HG03575 (cell line): ENCODE results near the gene DSCAM.
"Not testable (repeated sequence)": the region's sequence is repeated elsewhere in the genome, so short reads cannot be mapped to it uniquely, and the experiment has no call there.

Experiments
- ATAC-seq: cut with Tn5 transposase; IDR thresholded peaks from one replicate; pipeline ENCODE4 v1.9.1; 2021; ENCODE audit not compliant: unreplicated experiment, insufficient number of reproducible peaks, low FRiP score; ENCODE audit errors: extremely low read depth

The DSCAM gene

DNA sequence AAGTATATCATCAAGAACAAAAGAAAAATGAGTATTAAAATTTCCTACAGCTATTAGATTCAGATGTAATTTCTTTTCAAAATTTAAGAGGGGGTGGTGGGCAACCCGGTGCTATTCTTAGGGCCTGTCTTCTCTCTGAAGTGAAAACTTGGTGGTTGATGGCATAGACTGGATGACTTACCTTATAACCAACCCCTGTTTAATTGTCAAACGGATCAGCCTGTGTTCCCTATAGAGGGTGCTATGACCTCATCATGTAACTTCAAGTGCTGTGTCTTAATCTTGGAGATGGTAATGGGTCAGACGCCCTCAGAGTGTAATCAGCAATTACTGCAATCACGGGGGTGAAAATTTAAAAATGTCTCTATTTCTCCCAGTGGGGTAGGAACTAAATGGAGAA is 803.5 kb downstream of the DSCAM start:
- ATAC-seq = no peak

DNA sequence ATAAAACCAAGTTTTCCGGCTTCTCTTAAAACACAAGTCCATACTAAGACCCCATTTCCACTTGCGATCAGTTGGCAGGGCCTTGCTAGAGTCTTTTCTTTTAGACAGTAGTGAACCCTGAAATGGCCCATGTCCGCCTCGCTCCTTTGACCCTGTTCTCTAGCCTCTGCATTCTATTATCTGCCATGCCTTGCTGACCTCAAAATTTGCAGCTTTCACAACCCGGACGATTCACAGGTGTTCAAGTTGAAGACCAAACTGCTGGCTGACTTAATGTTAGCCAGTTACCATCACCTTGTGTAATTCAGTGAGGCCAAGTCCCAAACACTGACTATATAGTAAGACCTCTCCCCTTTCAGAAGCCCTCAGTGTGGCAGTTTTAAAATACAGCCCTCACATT is 805.5 kb downstream of the DSCAM start:
- no peak for ATAC-seq

DNA sequence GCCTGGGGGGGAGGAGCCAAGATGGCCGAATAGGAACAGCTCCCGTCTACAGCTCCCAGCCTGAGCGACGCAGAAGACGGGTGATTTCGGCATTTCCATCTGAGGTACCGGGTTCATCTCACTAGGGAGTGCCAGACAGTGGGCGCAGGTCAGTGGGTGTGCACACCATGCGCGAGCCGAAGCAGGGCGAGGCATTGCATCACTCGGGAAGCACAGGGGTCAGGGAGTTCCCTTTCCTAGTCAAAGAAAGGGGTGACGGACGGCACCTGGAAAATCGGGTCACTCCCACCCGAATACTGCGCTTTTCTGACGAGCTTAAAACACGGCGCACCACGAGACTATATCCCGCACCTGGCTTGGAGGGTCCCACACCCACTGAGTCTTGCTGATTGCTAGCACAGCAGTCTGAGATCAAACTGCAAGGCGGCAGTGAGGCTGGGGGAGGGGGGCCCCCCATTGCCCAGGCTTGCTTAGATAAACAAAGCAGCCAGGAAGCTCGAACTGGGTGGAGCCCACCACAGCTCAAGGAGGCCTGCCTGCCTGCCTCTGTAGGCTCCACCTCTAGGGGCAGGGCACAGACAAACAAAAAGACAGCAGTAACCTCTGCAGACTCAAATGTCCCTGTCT is 813.7 kb downstream of the DSCAM start:
- not testable (repeated sequence) for ATAC-seq

DNA sequence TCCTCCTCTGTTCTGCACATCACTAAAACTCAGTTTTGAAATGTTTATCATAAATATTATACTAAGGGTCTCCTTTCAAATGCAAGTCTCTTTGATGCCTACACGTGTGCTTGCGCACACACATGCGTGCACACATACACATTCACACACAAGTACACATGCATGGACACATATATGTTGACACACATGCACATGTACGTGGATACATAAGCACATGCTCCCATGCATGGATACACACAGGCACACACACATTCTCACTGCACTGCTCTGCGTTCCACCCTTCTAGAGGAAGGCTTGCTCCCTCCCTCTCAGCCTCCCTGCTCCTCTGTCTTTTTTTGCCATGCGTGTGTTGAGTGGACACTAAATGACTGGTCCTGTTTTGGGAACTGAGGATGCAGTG is 817.1 kb downstream of the DSCAM start:
- no peak for ATAC-seq

DNA sequence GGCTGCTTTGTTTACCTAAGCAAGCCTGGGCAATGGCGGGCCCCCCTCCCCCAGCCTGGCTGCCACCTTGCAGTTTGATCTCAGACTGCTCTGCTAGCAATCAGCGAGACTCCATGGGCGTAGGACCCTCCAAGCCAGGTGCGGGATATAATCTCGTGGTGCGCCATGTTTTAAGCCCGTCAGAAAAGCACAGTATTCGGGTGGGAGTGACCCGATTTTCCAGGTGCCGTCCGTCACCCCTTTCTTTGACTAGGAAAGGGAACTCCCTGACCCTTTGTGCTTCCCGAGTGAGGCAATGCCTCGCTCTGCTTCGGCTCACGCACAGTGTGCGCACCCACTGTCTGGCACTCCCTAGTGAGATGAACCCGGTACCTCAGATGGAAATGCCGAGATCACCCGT is 818.6 kb downstream of the DSCAM start:
- not testable (repeated sequence) for ATAC-seq

DNA sequence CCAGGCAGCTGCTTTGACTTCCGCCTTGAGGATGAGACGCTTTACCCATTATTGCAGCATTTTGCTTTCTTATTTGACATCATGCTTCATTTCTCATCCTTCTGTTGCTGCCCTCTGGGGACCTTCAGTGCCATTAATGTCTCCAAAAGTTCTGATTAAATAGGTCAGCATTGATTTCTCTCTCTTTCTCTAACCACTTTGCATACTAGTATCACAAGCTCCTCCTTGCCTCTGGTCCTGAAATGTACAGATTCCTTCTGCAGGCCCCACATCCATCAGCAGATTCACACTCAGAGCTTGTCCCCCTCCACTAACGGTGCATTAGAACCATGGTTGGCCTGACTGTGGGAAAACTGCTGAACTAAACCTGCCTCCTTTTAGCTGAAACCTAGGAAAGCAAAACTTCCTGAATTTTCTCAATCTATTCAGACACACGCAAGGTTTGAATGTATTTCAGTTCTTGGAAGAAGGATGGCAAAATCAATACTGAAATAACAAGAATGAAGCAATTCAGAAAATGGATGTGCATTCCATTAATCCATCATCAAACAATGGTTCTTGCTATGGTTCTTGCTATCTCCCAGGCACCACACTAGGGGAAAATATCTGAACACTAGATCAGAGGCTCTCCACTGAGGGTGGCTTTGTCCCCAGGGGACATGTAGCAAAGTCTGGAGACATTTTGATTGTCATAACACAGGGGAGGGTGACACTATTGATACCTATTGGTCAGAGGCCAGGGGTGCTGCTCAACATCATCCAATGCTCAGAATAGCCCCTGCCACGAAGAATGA is 825.2 kb downstream of the DSCAM start:
- ATAC-seq = no peak

DNA sequence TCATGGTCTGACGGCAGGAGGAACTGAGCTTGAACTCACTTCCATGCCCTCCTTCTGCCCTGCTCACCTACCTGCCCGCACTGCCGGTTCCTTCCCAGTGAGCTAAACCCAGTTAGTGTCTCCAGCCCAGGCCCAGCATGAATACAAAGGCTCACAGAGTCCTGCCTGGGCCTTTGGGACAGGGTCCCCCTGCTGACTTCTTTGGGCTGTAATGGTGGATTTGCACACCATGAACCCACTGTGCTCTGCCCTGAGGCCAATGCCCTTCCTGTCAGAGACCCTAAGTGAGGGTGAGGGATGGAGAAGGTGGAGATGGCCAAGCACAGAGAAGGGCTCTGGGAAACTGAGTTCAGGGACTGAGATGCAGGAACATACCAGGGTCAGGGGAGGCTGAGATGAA is 826.3 kb downstream of the DSCAM start:
- no peak for ATAC-seq

DNA sequence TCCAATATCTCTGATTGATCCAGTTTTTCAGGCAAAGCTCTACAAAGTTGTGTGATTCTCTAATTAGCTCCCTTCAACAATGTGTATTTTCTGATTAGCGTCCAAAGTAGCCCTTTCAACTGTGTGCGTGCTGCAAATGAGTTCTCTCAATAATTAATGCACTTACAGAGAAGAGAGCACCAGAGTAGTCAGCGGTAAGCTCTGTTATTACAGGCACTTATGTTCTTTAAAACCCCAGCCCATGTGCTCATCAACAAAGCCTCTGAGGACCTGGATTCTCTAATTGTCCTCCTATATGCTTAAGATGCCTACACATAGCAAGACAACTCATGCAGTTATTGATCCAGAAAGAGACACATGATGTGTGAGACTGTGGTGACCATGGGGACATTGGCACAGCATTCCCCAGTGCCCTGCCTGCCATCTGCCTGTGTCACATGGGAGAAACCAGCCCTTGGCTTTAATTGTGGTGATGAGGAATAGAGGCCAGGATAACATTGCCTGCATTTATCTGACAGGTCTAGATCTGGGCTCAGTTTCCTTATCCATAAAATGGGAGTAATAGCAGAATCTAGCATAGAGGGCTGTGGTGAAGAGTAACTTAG is 828.0 kb downstream of the DSCAM start:
- no peak for ATAC-seq

DNA sequence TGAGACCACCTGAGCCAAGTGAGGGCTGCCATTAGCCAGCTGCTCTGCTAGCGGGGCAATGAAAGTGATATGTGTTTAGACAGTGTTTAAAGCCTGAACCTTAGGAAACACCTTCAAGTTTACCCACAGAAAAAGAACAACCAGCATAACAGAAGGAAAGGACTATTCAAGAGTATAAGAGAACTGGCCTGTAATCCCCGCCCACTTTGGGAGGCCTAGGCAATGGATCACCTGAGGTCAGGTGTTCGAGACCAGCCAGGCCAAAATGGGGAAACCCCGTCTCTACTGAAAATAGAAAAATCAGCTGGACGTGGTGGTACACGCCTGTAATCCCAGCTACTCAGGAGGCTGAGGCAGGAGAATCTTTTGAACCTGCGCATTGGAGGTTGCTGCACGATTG is 830.3 kb downstream of the DSCAM start:
- no peak for ATAC-seq

DNA sequence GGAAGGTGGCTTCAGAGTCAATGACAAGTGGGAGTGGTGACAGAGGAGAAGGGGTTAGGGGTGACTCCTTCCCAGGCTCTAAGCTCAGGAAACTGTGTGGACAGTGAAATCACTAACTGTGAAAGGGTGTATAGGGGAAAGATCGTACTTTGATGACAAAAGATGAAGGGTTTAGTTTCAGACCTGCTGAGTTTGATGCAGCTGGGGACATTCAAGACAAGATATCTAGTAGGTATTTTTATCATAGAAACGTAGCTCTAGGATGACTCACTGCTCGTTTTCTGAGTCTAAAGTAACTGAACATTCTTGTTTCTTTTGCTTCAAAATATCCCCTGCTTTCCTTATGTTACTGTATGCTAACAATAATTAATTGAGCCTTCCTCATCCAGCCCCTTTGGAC is 830.7 kb downstream of the DSCAM start:
- ATAC-seq = no peak

DNA sequence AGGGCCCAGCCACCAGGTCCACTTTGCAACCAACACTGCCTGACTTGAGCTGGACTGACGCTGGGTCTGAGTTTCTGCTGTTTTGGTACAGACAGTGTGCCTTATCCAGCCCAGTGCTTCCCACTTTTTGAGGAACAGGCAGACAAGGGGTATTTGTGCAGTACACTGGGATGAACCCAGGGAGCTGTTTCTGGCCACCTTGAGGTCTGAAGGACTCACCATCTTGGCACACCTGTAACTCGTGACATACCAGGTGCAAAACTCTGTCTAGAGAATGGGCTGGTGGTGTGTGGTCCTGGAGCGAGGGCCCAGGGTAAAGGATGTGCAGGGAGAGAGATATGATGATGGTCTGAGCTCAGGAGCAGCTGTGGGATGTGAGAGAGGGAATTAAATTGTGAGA is 831.1 kb downstream of the DSCAM start:
- ATAC-seq = no peak

DNA sequence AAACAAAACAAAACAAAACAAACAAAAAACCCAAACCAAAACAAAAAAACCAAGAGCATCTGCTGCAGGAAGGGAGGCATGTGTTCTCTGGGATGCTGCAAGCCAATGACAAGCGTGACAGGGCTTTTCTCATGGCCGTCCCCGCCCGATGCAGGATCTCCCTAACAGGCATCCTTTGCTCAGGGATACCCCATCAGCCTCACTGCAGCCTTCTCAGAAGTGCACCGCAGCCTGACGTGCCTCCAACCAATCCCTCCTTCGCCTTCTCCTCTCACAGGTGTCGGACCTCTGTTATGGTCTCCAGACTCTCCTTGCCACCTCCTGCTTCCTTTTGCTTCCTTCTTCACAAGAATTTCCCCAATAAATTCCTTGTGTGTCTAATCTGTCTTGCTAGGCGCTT is 832.6 kb downstream of the DSCAM start:
- no peak for ATAC-seq

DNA sequence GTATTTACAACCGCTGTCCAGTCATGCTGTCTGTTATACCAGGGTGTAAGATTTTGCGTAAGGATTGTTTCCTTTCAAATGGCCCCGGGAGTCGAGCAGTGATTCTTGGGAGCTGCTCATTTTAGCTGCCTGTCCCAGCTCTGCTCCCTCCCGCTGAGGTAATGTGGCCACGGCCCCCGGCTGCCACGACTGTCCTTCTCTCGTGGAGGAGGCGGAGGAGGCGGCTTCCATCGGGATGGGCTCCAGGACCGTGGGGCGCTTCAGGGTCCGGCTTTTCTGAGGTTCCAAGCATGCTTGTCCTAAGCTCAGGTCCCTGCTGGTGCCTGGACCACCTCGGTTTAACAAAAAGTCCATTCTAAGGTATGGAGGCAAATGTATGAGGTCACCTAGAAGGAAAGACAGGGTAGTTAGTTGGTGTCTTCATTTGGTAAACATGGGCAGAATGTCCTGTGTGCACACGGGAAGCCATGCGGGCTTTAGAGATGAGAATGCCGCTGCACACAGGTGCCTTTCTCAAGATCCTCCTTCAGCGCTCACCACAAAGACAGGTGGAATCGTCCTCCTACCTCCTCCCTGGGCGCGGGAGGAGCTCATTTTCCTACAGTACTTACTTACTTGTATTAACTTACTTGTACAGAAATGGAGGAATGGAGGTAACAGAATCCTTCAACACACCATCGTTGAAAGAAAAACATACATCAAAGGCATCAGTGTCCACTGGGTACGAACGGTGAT is 833.8 kb downstream of the DSCAM start:
- ATAC-seq = no peak

DNA sequence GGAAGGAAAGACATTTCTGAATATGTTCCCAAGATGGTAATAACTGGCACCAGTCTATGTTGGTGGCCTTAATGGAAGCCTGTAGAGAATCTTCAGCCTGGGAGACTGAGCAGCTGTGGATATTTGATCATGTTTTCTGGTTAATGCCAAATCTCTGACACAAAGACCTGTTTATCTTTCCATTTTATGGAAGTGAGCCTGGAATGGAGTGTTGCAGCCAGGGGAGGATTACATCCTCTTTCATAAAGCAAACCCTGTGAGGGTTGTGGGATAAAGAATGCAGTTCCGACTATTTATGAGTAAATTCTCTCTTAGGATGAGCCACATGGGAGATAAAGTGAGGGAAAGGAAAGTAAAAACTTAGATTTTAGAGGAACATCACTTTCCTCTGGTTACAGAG is 835.6 kb downstream of the DSCAM start:
- ATAC-seq = no peak

DNA sequence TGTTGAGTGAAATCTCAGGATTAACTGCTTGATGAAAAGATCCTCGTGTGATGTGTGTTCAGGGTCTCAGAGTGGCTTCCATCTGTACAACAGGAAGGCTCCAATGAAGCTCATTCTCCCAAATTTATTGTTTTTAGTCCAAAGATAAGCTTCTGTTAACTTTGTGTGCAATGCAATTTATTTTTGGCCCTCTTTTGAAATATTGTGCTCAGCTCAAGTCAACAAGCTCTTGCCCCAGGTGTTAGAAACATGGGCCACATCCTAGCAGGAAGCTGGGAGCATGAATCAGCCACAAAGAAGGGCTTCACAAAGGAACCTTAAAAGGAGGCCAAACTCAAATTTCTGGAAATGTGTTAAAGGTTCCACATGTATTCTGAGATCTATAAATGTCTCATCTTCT is 844.0 kb downstream of the DSCAM start:
- no peak for ATAC-seq

DNA sequence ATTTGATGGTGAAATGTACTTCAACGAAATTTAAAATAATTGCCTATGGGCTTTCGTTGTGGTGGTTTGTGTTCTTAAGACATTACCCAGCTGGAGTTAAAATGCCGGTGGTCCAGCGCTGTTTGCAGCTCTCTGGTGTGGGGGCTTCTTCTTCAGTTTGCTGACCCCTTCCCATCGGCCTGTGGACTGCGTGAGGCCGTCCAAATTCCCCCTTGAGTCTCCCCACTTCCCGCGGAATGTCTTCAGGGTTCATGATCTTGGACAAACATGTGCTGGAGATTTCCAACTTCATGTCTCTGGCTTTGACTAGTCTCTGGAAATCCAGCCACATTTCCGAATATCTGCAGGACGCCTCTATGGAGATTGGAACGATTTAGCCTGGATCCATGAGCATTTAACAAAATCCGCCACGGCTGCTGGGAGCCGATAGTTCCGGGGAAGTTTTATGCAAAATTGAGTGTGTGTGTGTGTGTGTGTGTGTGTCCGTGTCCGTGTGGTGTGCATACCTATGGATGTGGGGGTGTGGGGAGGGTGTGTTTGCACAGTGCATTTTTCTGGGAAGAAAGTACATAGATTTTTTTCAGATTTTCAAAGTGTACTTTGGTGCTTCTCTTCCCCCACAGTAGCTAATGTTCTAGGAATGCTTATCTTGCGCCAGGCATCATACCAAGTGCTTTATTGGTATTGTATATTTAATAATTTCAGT is 862.5 kb downstream of the DSCAM start:
- ATAC-seq = no peak

DNA sequence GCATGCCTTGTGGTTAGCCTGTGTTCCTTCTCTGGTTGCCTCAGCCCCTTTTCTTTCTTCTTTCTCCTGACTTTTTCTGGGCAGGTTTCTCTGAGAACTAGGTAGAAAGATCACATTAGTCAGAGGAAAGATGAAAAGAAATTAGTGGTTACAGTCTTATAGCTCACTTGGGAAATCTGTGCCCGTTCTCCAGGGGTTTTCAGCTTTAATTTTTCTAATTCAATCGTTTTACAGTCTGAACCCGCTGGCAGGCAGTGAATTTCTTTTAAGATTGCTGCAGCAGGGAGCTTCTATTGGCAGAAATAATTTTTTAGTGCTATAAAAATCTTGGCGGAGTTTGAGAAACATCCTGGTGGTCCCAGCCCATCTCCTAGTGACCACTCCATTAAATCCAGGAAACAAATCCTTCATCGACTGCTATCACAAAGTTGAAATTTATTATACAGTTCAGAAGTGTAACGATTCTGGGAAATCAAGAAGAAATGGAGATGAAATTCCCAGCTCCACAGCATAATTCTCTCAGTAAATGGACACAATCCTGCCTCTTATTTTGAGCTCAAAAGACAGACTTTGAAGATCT is 866.6 kb downstream of the DSCAM start:
- ATAC-seq = no peak

DNA sequence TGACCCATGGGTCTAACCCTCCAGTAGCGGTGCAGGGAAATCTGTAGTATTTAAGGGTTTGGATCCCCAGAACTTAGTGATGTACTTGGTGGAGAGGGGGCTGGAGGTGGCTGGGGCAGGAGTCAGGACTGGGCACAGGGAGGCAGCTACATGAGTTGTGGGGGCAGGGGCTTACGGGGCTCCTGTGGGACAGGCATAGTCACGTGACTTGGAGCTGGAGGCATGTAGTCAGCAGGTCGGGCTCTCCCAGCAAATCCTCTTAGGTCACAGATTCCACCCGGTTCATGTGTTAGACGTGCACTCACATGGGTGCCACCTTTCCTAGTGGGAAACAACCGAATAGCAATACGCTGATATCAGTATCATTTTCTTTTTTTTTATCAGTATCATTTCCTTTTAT is 867.6 kb downstream of the DSCAM start:
- no peak for ATAC-seq

DNA sequence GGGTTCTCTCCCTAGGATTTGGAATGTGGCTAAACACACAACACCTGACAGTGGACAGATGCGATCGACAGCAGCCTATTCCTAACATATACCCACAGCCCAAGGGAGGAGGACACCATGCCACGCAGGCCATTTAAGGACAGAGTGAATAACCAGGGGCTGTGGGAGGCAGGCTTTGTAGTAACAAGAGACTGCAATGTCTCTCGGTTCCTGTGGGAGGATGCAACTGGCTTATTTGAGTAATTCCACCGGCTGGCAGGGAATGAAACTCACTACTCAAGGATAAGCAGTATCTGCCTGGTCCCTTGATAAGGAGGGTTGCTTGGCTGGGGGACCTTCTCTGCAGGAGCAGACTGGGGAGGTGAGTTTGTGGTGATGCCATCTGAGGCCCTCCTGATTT is 870.2 kb downstream of the DSCAM start:
- no peak for ATAC-seq
